Naive thymus-derived CD4-positive, alpha-beta T cell (primary cell): ENCODE measurements around the gene MRFAP1. TPM values are rescaled to one million over a fixed set of nuclear protein-coding genes. Genes with fewer than 3 reads are reported as not detected.

Experiments
- ATAC-seq: fragments of 150-1000 bp; cut with Tn5 transposase; 2 replicates; pipeline ENCODE4 v1.10.0; 2021; ENCODE audit warnings: mild to moderate bottlenecking, moderate library complexity
- CTCF ChIA-PET: fragments of 350-600 bp; sonication (Branson Sonifier 250); formaldehyde crosslinking; loops from one replicate; lab custom pipeline; 2021; ENCODE audit warnings: antibody characterized with exemption; lab: Charles Lee
- POLR2A ChIA-PET: fragments of 350-600 bp; sonication (Branson Sonifier 250); formaldehyde crosslinking; loops from one replicate; lab custom pipeline; 2021; ENCODE audit warnings: antibody characterized with exemption, inconsistent platforms; lab: Charles Lee
- DNase-seq, 9 donors: peaks; one replicate each; pipeline versions ENCODE4 v3.0.0 to v3.0.0-alpha.2; 2020 to 2022; ENCODE audit warnings: mixed read lengths in 1 of 9
- H3K27ac ChIP-seq: one replicate; pipeline ENCODE4 v1.7.0; 2013; ENCODE audit warnings: mild to moderate bottlenecking, low read depth, low read length, moderate library complexity
- H3K27me3 ChIP-seq, 2 donors: one replicate each; pipeline ENCODE4 v1.7.0; 2013; ENCODE audit warnings: low read length in 2 of 2, mild to moderate bottlenecking in 2 of 2, moderate library complexity in 2 of 2; ENCODE audit not compliant: control insufficient read depth in 2 of 2, insufficient read depth in 2 of 2
- H3K36me3 ChIP-seq, 3 experiments: 1 replicate in 2 of 3; 2 replicates in 1 of 3; pipeline ENCODE4 v1.7.0; 2013; ENCODE audit warnings: low read length in 3 of 3, mild to moderate bottlenecking in 3 of 3, moderate library complexity in 1 of 3; ENCODE audit not compliant: insufficient read depth in 3 of 3, control insufficient read depth in 2 of 3
- H3K4me1 ChIP-seq, 2 donors: one replicate each; pipeline ENCODE4 v1.7.0; 2013; ENCODE audit warnings: low read length in 2 of 2, mild to moderate bottlenecking in 2 of 2, moderate library complexity in 1 of 2; ENCODE audit not compliant: control insufficient read depth in 2 of 2, insufficient read depth in 2 of 2
- H3K4me3 ChIP-seq: 2 replicates; pipeline ENCODE4 v1.7.0; 2013; ENCODE audit warnings: mild to moderate bottlenecking, low read length
- H3K9me3 ChIP-seq, 3 experiments: 1 replicate in 2 of 3; 2 replicates in 1 of 3; pipeline ENCODE4 v1.7.0; 2013; ENCODE audit warnings: low read length in 3 of 3; ENCODE audit not compliant: control insufficient read depth in 2 of 3
- H3K27ac Mint-ChIP-seq, 9 donors: one replicate each; pipeline ENCODE4 v1.8.0; 2020 to 2022; ENCODE audit warnings: mixed read lengths in 9 of 9, mild to moderate bottlenecking in 8 of 9, moderate library complexity in 5 of 9, inconsistent platforms in 2 of 9
- H3K27me3 Mint-ChIP-seq, 5 donors: one replicate each; pipeline ENCODE4 v1.8.0; 2021 to 2022; ENCODE audit warnings: mixed read lengths in 5 of 5, mild to moderate bottlenecking in 1 of 5
- H3K36me3 Mint-ChIP-seq, 5 donors: one replicate each; pipeline ENCODE4 v1.8.0; 2020 to 2022; ENCODE audit warnings: mixed read lengths in 5 of 5, mild to moderate bottlenecking in 3 of 5, inconsistent platforms in 1 of 5
- H3K4me1 Mint-ChIP-seq, 7 donors: one replicate each; pipeline ENCODE4 v1.8.0; 2020 to 2022; ENCODE audit warnings: mixed read lengths in 7 of 7, mild to moderate bottlenecking in 3 of 7, inconsistent platforms in 1 of 7
- H3K4me3 Mint-ChIP-seq, 10 donors: one replicate each; pipeline ENCODE4 v1.8.0; 2020 to 2022; ENCODE audit warnings: mild to moderate bottlenecking in 10 of 10, mixed read lengths in 10 of 10, moderate library complexity in 6 of 10, inconsistent platforms in 2 of 10
- H3K9me3 Mint-ChIP-seq, 11 donors: one replicate each; pipeline ENCODE4 v1.8.0; 2020 to 2022; ENCODE audit warnings: mixed read lengths in 11 of 11, mild to moderate bottlenecking in 4 of 11, inconsistent platforms in 1 of 11, moderate library complexity in 1 of 11
- intact Hi-C, 2 donors: fragments of 100-400 bp; cut with micrococcal nuclease; formaldehyde crosslinking; loops; one replicate each; pipeline ENCODE4 v1.15.1; 2023
- polyA plus RNA-seq, 2 donors: library from polyadenylated mRNA; unstranded; fragments of 300-500 nt; fragmentation: Illumina TruSeq; gene quantifications; one replicate each; pipeline ENCODE4 v1.2.3, GENCODE V29; 2021
- total RNA-seq, 6 experiments: library from RNA in 5 of 6; stranded (reverse) in 5 of 6; gene quantifications; 1 replicate in 5 of 6; 2 replicates in 1 of 6; pipeline ENCODE4 v1.2.3 and lab custom pipeline; 2021 to 2026

The MRFAP1 gene
- total and polyA plus RNA-seq, 7 experiments from 2014 or later, result 120 to 199 (median 139) TPM

DNA sequence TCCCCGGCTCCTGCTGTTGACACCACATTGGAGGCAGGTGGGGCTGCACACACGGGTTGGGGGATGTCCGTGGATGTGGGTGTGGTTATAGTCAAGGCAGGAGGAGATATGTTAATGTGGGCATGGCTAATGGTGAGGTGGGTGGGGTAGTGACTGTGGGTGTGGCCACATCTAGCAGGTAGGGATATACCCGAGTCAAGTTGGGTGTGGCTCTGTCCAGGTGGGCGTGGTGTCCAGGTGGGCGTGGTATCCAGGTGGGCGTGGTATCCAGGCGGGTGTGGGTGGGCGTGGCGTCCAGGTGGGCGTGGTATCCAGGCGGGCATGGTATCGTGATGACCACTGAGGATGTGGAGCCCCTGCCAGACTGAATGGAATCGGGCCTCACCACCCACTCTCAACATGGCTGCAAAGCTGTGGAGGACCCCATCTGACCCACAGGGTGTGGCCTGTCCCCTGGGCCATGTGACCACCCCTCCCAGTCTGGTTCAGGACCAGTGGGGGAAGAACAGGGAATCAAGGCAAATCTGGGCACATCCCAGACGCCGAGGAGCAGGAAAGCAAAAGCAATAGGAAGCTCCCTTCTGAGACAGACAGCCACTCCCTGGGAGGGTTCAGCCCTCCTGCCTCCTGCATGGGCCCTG is 44.5 kb upstream of the MRFAP1 start:
- H3K9me3 ChIP-seq, result no peaks in the 10 kb centered on the region
- Mint-ChIP-seq H3K27me3 (no peaks in the 10 kb centered on the region), H3K36me3 (peaks cover 3 to 54% (median 16%) of the 10 kb centered on the region in 5 donors), H3K4me3 (no peak overlapping the region), H3K27ac (no peak overlapping the region), H3K9me3 (no peaks in the 10 kb centered on the region), H3K4me1 (peaks cover 0 to 2% (median 0%) of the 10 kb centered on the region in 7 donors)
- no peak overlapping the region for H3K4me3 ChIP-seq
- ATAC-seq (peak; percentile 15), DNase-seq (no peak)
- H3K27ac ChIP-seq, result no peak overlapping the region
- no peaks in the 10 kb centered on the region for H3K27me3 ChIP-seq
- no peaks in the 10 kb centered on the region for H3K4me1 ChIP-seq
- CTCF ChIA-PET, result no interaction called here
- peaks cover 5 to 85% (median 13%) of the 10 kb centered on the region in 3 experiments for H3K36me3 ChIP-seq
- intact Hi-C loops, result no loop called here
- POLR2A ChIA-PET, result no interaction called here

- Mint-ChIP-seq H3K27ac (no peak overlapping the region), H3K36me3 (peaks cover 5 to 58% (median 23%) of the 10 kb centered on the region in 5 donors), H3K4me3 (no peak overlapping the region), H3K27me3 (no peaks in the 10 kb centered on the region), H3K4me1 (peaks cover 0 to 2% (median 0%) of the 10 kb centered on the region in 7 donors), H3K9me3 (no peaks in the 10 kb centered on the region)
- POLR2A ChIA-PET, result no interaction called here
- ATAC-seq, result no peak
- no peak for DNase-seq
- H3K9me3 ChIP-seq, result no peaks in the 10 kb centered on the region
- H3K27me3 ChIP-seq, result no peaks in the 10 kb centered on the region
- H3K36me3 ChIP-seq, result peaks cover 5 to 85% (median 19%) of the 10 kb centered on the region in 3 experiments
- CTCF ChIA-PET, result no interaction called here
- no peak overlapping the region for H3K4me3 ChIP-seq
- intact Hi-C loops, result no loop called here
- H3K4me1 ChIP-seq, result no peaks in the 10 kb centered on the region
- H3K27ac ChIP-seq, result no peak overlapping the region
These were observed 43.5 kb upstream of the MRFAP1 start for GRCh38 chr4:6596948-6597347.

GRCh38 chr4:6598127-6598526 is 42.4 kb upstream of the MRFAP1 start:
- H3K9me3 Mint-ChIP-seq, result no peaks in the 10 kb centered on the region
- Histone ChIP-seq H3K27me3 (no peaks in the 10 kb centered on the region), H3K27ac (no peak overlapping the region), H3K4me1 (no peaks in the 10 kb centered on the region), H3K36me3 (peaks cover 5 to 90% (median 23%) of the 10 kb centered on the region in 3 experiments), H3K9me3 (no peaks in the 10 kb centered on the region), H3K4me3 (no peak overlapping the region)
- ChIA-PET POLR2A (no interaction called here), CTCF (no interaction called here)
- no peaks in the 10 kb centered on the region for H3K27me3 Mint-ChIP-seq
- no peak overlapping the region for H3K4me3 Mint-ChIP-seq
- ATAC-seq (no peak), DNase-seq (no peak)
- intact Hi-C loops, result no loop called here
- H3K27ac Mint-ChIP-seq, result no peak overlapping the region
- peaks cover 8 to 61% (median 25%) of the 10 kb centered on the region in 5 donors for H3K36me3 Mint-ChIP-seq
- no peaks in the 10 kb centered on the region for H3K4me1 Mint-ChIP-seq

DNA sequence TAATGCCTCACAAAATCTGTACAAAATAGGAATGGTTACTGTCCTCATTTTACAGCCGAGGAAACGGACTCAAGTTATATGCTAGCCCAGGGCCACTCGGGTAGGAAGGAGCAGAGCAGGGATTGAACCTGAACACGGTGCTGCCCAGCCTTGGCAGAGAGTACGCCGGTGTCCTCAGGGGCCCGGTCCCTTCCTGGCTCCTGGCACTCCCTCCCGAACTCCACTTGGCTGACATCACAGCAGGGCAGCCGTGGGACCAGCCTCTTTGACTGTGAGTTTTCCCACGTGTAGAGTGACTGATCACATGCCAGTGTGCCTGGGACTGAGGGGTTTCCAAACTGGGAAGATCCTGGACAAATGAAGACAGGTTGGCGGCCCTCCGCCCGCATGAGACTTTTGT is 41.8 kb upstream of the MRFAP1 start:
- H3K9me3 ChIP-seq, result no peaks in the 10 kb centered on the region
- no peaks in the 10 kb centered on the region for H3K4me1 ChIP-seq
- intact Hi-C loops, result no loop called here
- no peaks in the 10 kb centered on the region for H3K27me3 ChIP-seq
- CTCF ChIA-PET, result no interaction called here
- H3K36me3 ChIP-seq, result peaks cover 5 to 90% (median 23%) of the 10 kb centered on the region in 3 experiments
- no peak overlapping the region for H3K27ac Mint-ChIP-seq
- peaks cover 10 to 65% (median 28%) of the 10 kb centered on the region in 5 donors for H3K36me3 Mint-ChIP-seq
- peaks cover 0 to 3% (median 0%) of the 10 kb centered on the region in 11 donors for H3K9me3 Mint-ChIP-seq
- no peak for ATAC-seq
- H3K4me3 ChIP-seq, result no peak overlapping the region
- peaks cover 0 to 2% (median 0%) of the 10 kb centered on the region in 7 donors for H3K4me1 Mint-ChIP-seq
- POLR2A ChIA-PET, result no interaction called here
- H3K27me3 Mint-ChIP-seq, result no peaks in the 10 kb centered on the region
- no peak overlapping the region for H3K27ac ChIP-seq
- no peak overlapping the region for H3K4me3 Mint-ChIP-seq
- DNase-seq, result no peak

- intact Hi-C loops, result no loop called here
- H3K36me3 Mint-ChIP-seq, result peaks cover 24 to 83% (median 52%) of the 10 kb centered on the region in 5 donors
- no peaks in the 10 kb centered on the region for H3K27me3 ChIP-seq
- H3K36me3 ChIP-seq, result peaks cover 5 to 96% (median 18%) of the 10 kb centered on the region in 3 experiments
- peaks cover 0 to 15% (median 7%) of the 10 kb centered on the region in 11 donors for H3K9me3 Mint-ChIP-seq
- no peak overlapping the region for H3K4me3 ChIP-seq
- peak overlapping the region in 1 of 9 donors; percentile 36 for H3K27ac Mint-ChIP-seq
- ChIA-PET CTCF (no interaction called here), POLR2A (no interaction called here)
- no peak overlapping the region for H3K27ac ChIP-seq
- DNase-seq, result no peak
- no peak for ATAC-seq
- no peaks in the 10 kb centered on the region for H3K4me1 ChIP-seq
- no peak overlapping the region for H3K4me3 Mint-ChIP-seq
- no peaks in the 10 kb centered on the region for H3K27me3 Mint-ChIP-seq
- H3K4me1 Mint-ChIP-seq, result peaks cover 0 to 2% (median 0%) of the 10 kb centered on the region in 7 donors
- H3K9me3 ChIP-seq, result peaks cover 0 to 17% (median 0%) of the 10 kb centered on the region in 3 experiments
These were observed 38.7 kb upstream of the MRFAP1 start for GRCh38 chr4:6601661-6602250.

- Mint-ChIP-seq H3K4me1 (peaks cover 0 to 2% (median 0%) of the 10 kb centered on the region in 7 donors), H3K9me3 (peaks cover 0 to 15% (median 7%) of the 10 kb centered on the region in 11 donors), H3K36me3 (peaks cover 24 to 89% (median 57%) of the 10 kb centered on the region in 5 donors), H3K4me3 (no peak overlapping the region), H3K27ac (no peak overlapping the region), H3K27me3 (no peaks in the 10 kb centered on the region)
- no peaks in the 10 kb centered on the region for H3K4me1 ChIP-seq
- H3K36me3 ChIP-seq, result peaks cover 3 to 96% (median 18%) of the 10 kb centered on the region in 3 experiments
- no peak overlapping the region for H3K27ac ChIP-seq
- ChIA-PET CTCF (no interaction called here), POLR2A (no interaction called here)
- H3K9me3 ChIP-seq, result peaks cover 0 to 17% (median 0%) of the 10 kb centered on the region in 3 experiments
- no peaks in the 10 kb centered on the region for H3K27me3 ChIP-seq
- H3K4me3 ChIP-seq, result no peak overlapping the region
- intact Hi-C loops, result no loop called here
- DNase-seq (no peak), ATAC-seq (no peak)
These were observed 38.2 kb upstream of the MRFAP1 start for GRCh38 chr4:6602289-6602688.
